Measurements from ENCODE around the gene SRRT. TPM values are rescaled to one million over a fixed set of nuclear protein-coding genes. Genes with fewer than 3 reads are reported as not detected.
A peak's percentile ranks its signal among the peaks of the same experiment; 100 is the strongest.

SRRT gene
- total RNA-seq, 2 experiments from 2014 or later: 202 to 205 TPM

- peaks cover 4% of the 10 kb centered on the region for H3K27me3 Mint-ChIP-seq
- peaks cover 65% of the 10 kb centered on the region for H3K4me1 Mint-ChIP-seq
- POLR2A ChIA-PET: interaction anchor here (0.7 to 7.4 kb wide), 4 partner anchors 10 to 181 kb away, joined by 3 to 251 read pairs (median 7); partner anchors contain the start of genes POP7, SLC12A9 and SRRT
- peak overlapping the region; percentile 95 for H3K27ac Mint-ChIP-seq
- CTCF ChIA-PET: interaction anchor here (1.1 to 1.8 kb wide), 3 partner anchors 9 to 34 kb away, joined by 5 to 9 read pairs (median 8); partner anchors contain the start of genes SLC12A9 and SRRT
- H3K4me3 Mint-ChIP-seq: peak overlapping the region; percentile 30
- no peak for DNase-seq
- peaks cover 71% of the 10 kb centered on the region for H3K36me3 Mint-ChIP-seq (ENCODE audit: low read depth)
- no peaks in the 10 kb centered on the region for H3K9me3 Mint-ChIP-seq
These were observed 11.4 kb downstream of the SRRT start for GRCh38 chr7:100886142-100886935.

GRCh38 chr7:100886936-100887515, 12.1 kb downstream of the SRRT start:
- H3K36me3 Mint-ChIP-seq (ENCODE audit: low read depth): peaks cover 65% of the 10 kb centered on the region
- ChIA-PET POLR2A (interaction anchor here (0.7 to 7.4 kb wide), 7 partner anchors 11 to 301 kb away, joined by 3 to 251 read pairs (median 5); partner anchors contain the start of genes FBXO24, LRCH4, MOSPD3 and POP7), CTCF (interaction anchor here (0.7 to 1.8 kb wide), 5 partner anchors 9 to 257 kb away, joined by 3 to 9 read pairs (median 5); partner anchors contain the start of genes SLC12A9 and SRRT)
- H3K27ac Mint-ChIP-seq: peak overlapping the region; percentile 95
- H3K27me3 Mint-ChIP-seq: peaks cover 9% of the 10 kb centered on the region
- peak overlapping the region; percentile 78 for H3K4me3 Mint-ChIP-seq
- no peaks in the 10 kb centered on the region for H3K9me3 Mint-ChIP-seq
- peak; percentile 39 for DNase-seq
- peaks cover 68% of the 10 kb centered on the region for H3K4me1 Mint-ChIP-seq

GRCh38 chr7:100887516-100888290, 12.8 kb downstream of the SRRT start:
- peak; percentile 77 for DNase-seq
- peak overlapping the region; percentile 95 for H3K27ac Mint-ChIP-seq
- CTCF ChIA-PET: interaction anchor here (0.7 to 1.8 kb wide), 6 partner anchors 9 to 256 kb away, joined by 3 to 9 read pairs (median 4); partner anchors contain the start of genes POP7, SLC12A9 and SRRT
- POLR2A ChIA-PET: interaction anchor here (0.9 to 7.4 kb wide), 6 partner anchors 11 to 302 kb away, joined by 3 to 251 read pairs (median 6); partner anchors contain the start of genes FBXO24, LRCH4, MOSPD3 and SLC12A9
- peaks cover 59% of the 10 kb centered on the region for H3K36me3 Mint-ChIP-seq (ENCODE audit: low read depth)
- H3K27me3 Mint-ChIP-seq: peaks cover 16% of the 10 kb centered on the region
- peaks cover 69% of the 10 kb centered on the region for H3K4me1 Mint-ChIP-seq
- H3K9me3 Mint-ChIP-seq: no peaks in the 10 kb centered on the region
- peak overlapping the region; percentile 78 for H3K4me3 Mint-ChIP-seq

- H3K4me1 Mint-ChIP-seq: peaks cover 63% of the 10 kb centered on the region
- POLR2A ChIA-PET: interaction anchor here (0.8 to 7.4 kb wide), 6 partner anchors 12 to 303 kb away, joined by 3 to 251 read pairs (median 6); partner anchors contain the start of genes FBXO24, LRCH4, MOSPD3 and SLC12A9
- H3K36me3 Mint-ChIP-seq (ENCODE audit: low read depth): peaks cover 53% of the 10 kb centered on the region
- H3K9me3 Mint-ChIP-seq: no peaks in the 10 kb centered on the region
- CTCF ChIA-PET: interaction anchor here (0.9 to 2.1 kb wide), 8 partner anchors 9 to 183 kb away, joined by 3 to 10 read pairs (median 6); partner anchors contain the start of genes POP7, SLC12A9 and SRRT
- peaks cover 21% of the 10 kb centered on the region for H3K27me3 Mint-ChIP-seq
- H3K4me3 Mint-ChIP-seq: peak overlapping the region; percentile 78
- DNase-seq: no peak
- H3K27ac Mint-ChIP-seq: peak overlapping the region; percentile 95
These were observed 13.5 kb downstream of the SRRT start for GRCh38 chr7:100888291-100888987.

GRCh38 chr7:100888988-100889750, 14.3 kb downstream of the SRRT start, which contains the start of gene UFSP1:
UFSP1 (minus strand) TSS chr7:100889715; CDS start chr7:100889271, 444 bp downstream.
- H3K9me3 Mint-ChIP-seq: no peaks in the 10 kb centered on the region
- peaks cover 29% of the 10 kb centered on the region for H3K27me3 Mint-ChIP-seq
- H3K4me3 Mint-ChIP-seq: peak within 1 kb of the TSS; percentile 78
- peak within 1 kb of the TSS; percentile 95 for H3K27ac Mint-ChIP-seq
- ChIA-PET POLR2A (interaction anchor here (0.8 to 7.4 kb wide), 11 partner anchors 13 to 327 kb away, joined by 3 to 251 read pairs (median 5); partner anchors contain the start of genes FBXO24, POP7, SLC12A9 and SRRT), CTCF (interaction anchor here (0.6 to 2.1 kb wide), 22 partner anchors 9 to 1507 kb away, joined by 3 to 10 read pairs (median 4); partner anchors contain the start of genes POP7, PRKRIP1, SLC12A9 and SRRT)
- H3K4me1 Mint-ChIP-seq: peaks cover 56% of the 10 kb centered on the region
- peaks cover 45% of the 10 kb centered on the region for H3K36me3 Mint-ChIP-seq (ENCODE audit: low read depth)
- DNase-seq: no peak

GRCh38 chr7:100890653-100891567, 16.0 kb downstream of the SRRT start:
- POLR2A ChIA-PET: interaction anchor here (1.2 to 7.4 kb wide), 6 partner anchors 15 to 326 kb away, joined by 3 to 251 read pairs (median 5); partner anchors contain the start of genes SRRT and TRIM56
- CTCF ChIA-PET: interaction anchor here (0.6 to 2.1 kb wide), 5 partner anchors 11 to 253 kb away, joined by 3 to 10 read pairs (median 5); no protein-coding TSS in a partner anchor
- H3K4me1 Mint-ChIP-seq: peaks cover 45% of the 10 kb centered on the region
- peaks cover 29% of the 10 kb centered on the region for H3K36me3 Mint-ChIP-seq (ENCODE audit: low read depth)
- H3K27ac Mint-ChIP-seq: no peak overlapping the region
- H3K27me3 Mint-ChIP-seq: peaks cover 33% of the 10 kb centered on the region
- no peak for DNase-seq
- H3K9me3 Mint-ChIP-seq: no peaks in the 10 kb centered on the region
- H3K4me3 Mint-ChIP-seq: peak overlapping the region; percentile 78

- peaks cover 21% of the 10 kb centered on the region for H3K36me3 Mint-ChIP-seq (ENCODE audit: low read depth)
- H3K4me3 Mint-ChIP-seq: peak overlapping the region; percentile 56
- POLR2A ChIA-PET: interaction anchor here (1.6 kb wide), 1 partner anchor 16 kb away, joined by 6 read pairs; the partner anchor contains the start of gene SRRT
- no peaks in the 10 kb centered on the region for H3K9me3 Mint-ChIP-seq
- H3K27ac Mint-ChIP-seq: no peak overlapping the region
- CTCF ChIA-PET: interaction anchor here (0.6 to 1.1 kb wide), 3 partner anchors 10 to 94 kb away, joined by 3 to 4 read pairs (median 3); no protein-coding TSS in a partner anchor
- peaks cover 39% of the 10 kb centered on the region for H3K27me3 Mint-ChIP-seq
- no peak for DNase-seq
- peaks cover 45% of the 10 kb centered on the region for H3K4me1 Mint-ChIP-seq
These were observed 16.8 kb downstream of the SRRT start for GRCh38 chr7:100891568-100892247.

- H3K9me3 Mint-ChIP-seq: no peaks in the 10 kb centered on the region
- H3K4me3 Mint-ChIP-seq: no peak overlapping the region
- H3K27me3 Mint-ChIP-seq: peaks cover 44% of the 10 kb centered on the region
- peaks cover 37% of the 10 kb centered on the region for H3K4me1 Mint-ChIP-seq
- ChIA-PET POLR2A (interaction anchor here (1.6 kb wide), 1 partner anchor 17 kb away, joined by 6 read pairs; the partner anchor contains the start of gene SRRT), CTCF (no interaction called here)
- no peak overlapping the region for H3K27ac Mint-ChIP-seq
- H3K36me3 Mint-ChIP-seq (ENCODE audit: low read depth): peaks cover 11% of the 10 kb centered on the region
- DNase-seq: no peak
These were observed 17.7 kb downstream of the SRRT start for GRCh38 chr7:100892364-100893317.

- Mint-ChIP-seq H3K9me3 (no peaks in the 10 kb centered on the region), H3K4me3 (no peak overlapping the region), H3K27ac (no peak overlapping the region), H3K27me3 (peaks cover 52% of the 10 kb centered on the region), H3K4me1 (peaks cover 29% of the 10 kb centered on the region), H3K36me3 (ENCODE audit: low read depth) (peaks cover 4% of the 10 kb centered on the region)
- CTCF ChIA-PET: interaction anchor here (1.2 to 2.5 kb wide), 2 partner anchors 15 to 168 kb away, joined by 3 to 12 read pairs; no protein-coding TSS in a partner anchor
- POLR2A ChIA-PET: no interaction called here
- DNase-seq: no peak
These were observed 18.5 kb downstream of the SRRT start for GRCh38 chr7:100893318-100893895.

All from activated CD4-positive, alpha-beta memory T cell treated with anti-CD3 and anti-CD28 coated beads, Interleukin-2, amount 10 ng/mL, durations not matched to agents 7 days and 5 days (primary cell).